Neural progenitor cell (in vitro differentiated cells): ENCODE data around the gene C1orf185.

Experiments
- EZH2 ChIP-seq: fragments of 200-600 bp; sonication (generic); IDR thresholded peaks from 2 replicates; pipeline ENCODE4 v1.6.1; 2017; ENCODE audit warnings: antibody characterized with exemption, mild to moderate bottlenecking, moderate library complexity
- EZH2phosphoT487 ChIP-seq: fragments of 200-600 bp; sonication (generic); IDR thresholded peaks from 2 replicates; pipeline ENCODE4 v1.6.1; 2017; ENCODE audit warnings: antibody characterized with exemption
- TF ChIP-seq, protein P1 (sequence below): fragments of 200-600 bp; sonication (generic); IDR thresholded peaks from 2 replicates; pipeline ENCODE4 v1.5.1; 2017; ENCODE audit warnings: antibody characterized with exemption, mild to moderate bottlenecking

DNA sequence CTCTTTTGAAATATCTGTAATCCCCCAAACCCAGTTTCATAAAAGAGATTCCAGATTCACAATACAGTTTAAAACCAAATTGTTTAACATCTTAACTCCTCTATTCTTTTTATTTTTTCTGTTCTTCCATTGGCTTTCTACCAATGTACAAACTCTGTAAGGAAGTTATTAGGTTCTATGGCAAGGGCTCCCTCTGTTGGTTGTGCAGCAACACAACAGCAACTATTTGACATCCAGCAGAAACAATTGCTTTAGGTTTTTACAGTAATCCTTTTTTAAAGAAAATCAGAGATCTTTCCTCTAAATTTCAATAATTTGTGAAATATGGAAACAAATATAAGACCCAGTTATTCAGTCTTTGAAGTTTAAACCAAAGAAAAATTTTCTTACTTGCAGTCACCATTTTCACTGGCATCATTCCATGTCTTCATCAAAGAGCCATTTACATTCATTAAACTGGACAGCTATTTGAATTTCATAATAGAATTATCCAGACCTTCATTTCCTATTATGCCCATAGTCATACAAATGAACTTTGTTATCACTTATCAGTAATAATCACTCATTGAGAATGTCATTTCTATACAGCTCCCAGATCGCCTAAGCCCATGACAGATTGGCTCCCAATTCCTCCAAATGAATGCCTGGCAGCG is 87.5 kb downstream of the C1orf185 start:
- TF ChIP-seq, protein P1, sequence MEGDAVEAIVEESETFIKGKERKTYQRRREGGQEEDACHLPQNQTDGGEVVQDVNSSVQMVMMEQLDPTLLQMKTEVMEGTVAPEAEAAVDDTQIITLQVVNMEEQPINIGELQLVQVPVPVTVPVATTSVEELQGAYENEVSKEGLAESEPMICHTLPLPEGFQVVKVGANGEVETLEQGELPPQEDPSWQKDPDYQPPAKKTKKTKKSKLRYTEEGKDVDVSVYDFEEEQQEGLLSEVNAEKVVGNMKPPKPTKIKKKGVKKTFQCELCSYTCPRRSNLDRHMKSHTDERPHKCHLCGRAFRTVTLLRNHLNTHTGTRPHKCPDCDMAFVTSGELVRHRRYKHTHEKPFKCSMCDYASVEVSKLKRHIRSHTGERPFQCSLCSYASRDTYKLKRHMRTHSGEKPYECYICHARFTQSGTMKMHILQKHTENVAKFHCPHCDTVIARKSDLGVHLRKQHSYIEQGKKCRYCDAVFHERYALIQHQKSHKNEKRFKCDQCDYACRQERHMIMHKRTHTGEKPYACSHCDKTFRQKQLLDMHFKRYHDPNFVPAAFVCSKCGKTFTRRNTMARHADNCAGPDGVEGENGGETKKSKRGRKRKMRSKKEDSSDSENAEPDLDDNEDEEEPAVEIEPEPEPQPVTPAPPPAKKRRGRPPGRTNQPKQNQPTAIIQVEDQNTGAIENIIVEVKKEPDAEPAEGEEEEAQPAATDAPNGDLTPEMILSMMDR, result peak; percentile 99
- TF ChIP-seq EZH2, result no peak
- no peak for TF ChIP-seq EZH2phosphoT487
